Prostate gland (tissue), 2 donors: ENCODE data around the gene DACT2.

ENCODE experiments used
- CTCF ChIP-seq, 4 experiments: fragments of 200-600 bp in 2 of 4; fragments of 450-650 bp in 2 of 4; sonication (generic) in 2 of 4; IDR thresholded peaks; 1 replicate in 3 of 4; 2 replicates in 1 of 4; pipeline ENCODE4 v1.5.1; 2016 to 2019; ENCODE audit warnings: antibody characterized with exemption in 4 of 4, mild to moderate bottlenecking in 2 of 4, moderate library complexity in 2 of 4
- POLR2A ChIP-seq: fragments of 450-650 bp; IDR thresholded peaks from one replicate; pipeline ENCODE4 v1.6.1; 2016; ENCODE audit warnings: antibody characterized with exemption, mild to moderate bottlenecking
- POLR2AphosphoS5 ChIP-seq: sonication (generic); formaldehyde crosslinking; IDR thresholded peaks from one replicate; pipeline ENCODE4 v1.6.1; 2017; ENCODE audit warnings: antibody characterized with exemption

GRCh38 chr6:168366473-168366872, 46.9 kb upstream of the DACT2 start:
- TF ChIP-seq CTCF (IDR thresholded peaks at IDR 0.05) (no peak), POLR2A (no peak), POLR2AphosphoS5 (no peak)
